GM18507 (cell line): ENCODE measurements around the gene PKP4.

Experiments
- DNase-seq: peaks from one replicate; pipeline ENCODE4 v3.0.0; 2011; ENCODE audit warnings: low read depth; ENCODE audit not compliant: insufficient read length; ENCODE audit errors: extremely low spot score
- FAIRE-seq: peaks from 2 replicates; lab custom pipeline; 2011; peaks lifted over from hg19 to GRCh38; lab: Jason Lieb, UNC

PKP4 gene

GRCh38 chr2:158578703-158579330, 122.1 kb downstream of the PKP4 start:
- peak; percentile 59 for FAIRE-seq

GRCh38 chr2:158579928-158580327, 123.2 kb downstream of the PKP4 start:
- FAIRE-seq, result no peak
- no peak for DNase-seq

More at GRCh38 chr2:158578703-158579330, 122.1 kb downstream of the PKP4 start:
- no peak for DNase-seq

GRCh38 chr2:158580760-158581159, 124.0 kb downstream of the PKP4 start:
- FAIRE-seq (no peak), DNase-seq (no peak)

GRCh38 chr2:158582670-158583069, 125.9 kb downstream of the PKP4 start:
- DNase-seq (no peak), FAIRE-seq (no peak)

GRCh38 chr2:158583923-158584322, 127.2 kb downstream of the PKP4 start:
- FAIRE-seq, result no peak
- no peak for DNase-seq

- no peak for DNase-seq
- FAIRE-seq, result no peak
Observed at GRCh38 chr2:158586491-158586890, 129.7 kb downstream of the PKP4 start.

GRCh38 chr2:158589303-158589702, 132.6 kb downstream of the PKP4 start:
- DNase-seq, result no peak
- FAIRE-seq, result no peak

- FAIRE-seq, result no peak
- no peak for DNase-seq
Observed at GRCh38 chr2:158598862-158599517, 142.2 kb downstream of the PKP4 start.

GRCh38 chr2:158599609-158600008, 142.9 kb downstream of the PKP4 start:
- DNase-seq (no peak), FAIRE-seq (no peak)

- DNase-seq (no peak), FAIRE-seq (no peak)
Observed at GRCh38 chr2:158600155-158600802, 143.5 kb downstream of the PKP4 start.

- FAIRE-seq, result no peak
- DNase-seq, result no peak
Observed at GRCh38 chr2:158602027-158602426, 145.3 kb downstream of the PKP4 start.

- FAIRE-seq, result no peak
- no peak for DNase-seq
Observed at GRCh38 chr2:158603205-158603604, 146.5 kb downstream of the PKP4 start.

GRCh38 chr2:158603986-158604385, 147.2 kb downstream of the PKP4 start:
- FAIRE-seq (no peak), DNase-seq (no peak)

- no peak for DNase-seq
Observed at GRCh38 chr2:158610059-158610458, 153.3 kb downstream of the PKP4 start.

GRCh38 chr2:158616480-158617000, 159.8 kb downstream of the PKP4 start:
- no peak for FAIRE-seq
- DNase-seq, result no peak

More at GRCh38 chr2:158610059-158610458, 153.3 kb downstream of the PKP4 start:
- FAIRE-seq, result no peak

- DNase-seq (no peak), FAIRE-seq (no peak)
Observed at GRCh38 chr2:158618891-158619490, 162.2 kb downstream of the PKP4 start.

- FAIRE-seq, result no peak
- DNase-seq, result no peak
Observed at GRCh38 chr2:158619496-158619895, 162.7 kb downstream of the PKP4 start.

- DNase-seq, result no peak
- FAIRE-seq, result no peak
Observed at GRCh38 chr2:158620656-158621055, 163.9 kb downstream of the PKP4 start.

GRCh38 chr2:158624071-158624667, 167.4 kb downstream of the PKP4 start:
- DNase-seq (no peak), FAIRE-seq (no peak)

- no peak for FAIRE-seq
- DNase-seq, result no peak
Observed at GRCh38 chr2:158624961-158625360, 168.2 kb downstream of the PKP4 start.
